Kidney (tissue), 14 donors: ENCODE data around the gene CX3CL1. TPM values are rescaled to one million over a fixed set of nuclear protein-coding genes. Genes with fewer than 3 reads are reported as not detected.

ENCODE experiments used
- DNase-seq, 5 donors: peaks; one replicate each; pipeline ENCODE4 v3.0.0-alpha.2; 2013 to 2020
- FAIRE-seq: peaks from 2 replicates; lab custom pipeline; 2012; peaks lifted over from hg19 to GRCh38; lab: Jason Lieb, UNC
- H3K27ac ChIP-seq, 2 donors: one replicate each; pipeline ENCODE4 v1.7.0; 2013; ENCODE audit warnings: low read depth in 2 of 2, low read length in 2 of 2, inconsistent platforms in 1 of 2
- H3K27me3 ChIP-seq: one replicate; pipeline ENCODE4 v1.7.1; 2013; ENCODE audit warnings: low read length, inconsistent platforms; ENCODE audit not compliant: control insufficient read depth, insufficient read depth
- H3K36me3 ChIP-seq, 3 donors: one replicate each; pipeline versions ENCODE4 v1.7.0 to v1.7.1; 2013; ENCODE audit warnings: low read length in 3 of 3, control low read depth in 1 of 3, inconsistent platforms in 1 of 3; ENCODE audit not compliant: insufficient read depth in 3 of 3, control insufficient read depth in 2 of 3
- H3K4me1 ChIP-seq, 3 donors: one replicate each; pipeline versions ENCODE4 v1.7.0 to v1.7.1; 2013; ENCODE audit warnings: low read length in 3 of 3, inconsistent platforms in 1 of 3, low read depth in 1 of 3; ENCODE audit not compliant: control insufficient read depth in 2 of 3, insufficient read depth in 2 of 3
- H3K4me3 ChIP-seq, 3 donors: one replicate each; pipeline versions ENCODE4 v1.7.0 to v1.8.1; 2013; ENCODE audit warnings: low read length in 3 of 3, control low read depth in 1 of 3, inconsistent platforms in 1 of 3
- H3K9ac ChIP-seq, 3 donors: one replicate each; pipeline versions ENCODE4 v1.7.0 to v1.7.1; 2013; ENCODE audit warnings: low read length in 3 of 3, control low read depth in 1 of 3, inconsistent platforms in 1 of 3
- H3K9me3 ChIP-seq, 3 donors: one replicate each; pipeline versions ENCODE4 v1.7.0 to v1.7.1; 2013; ENCODE audit warnings: low read length in 3 of 3, control low read depth in 1 of 3, inconsistent platforms in 1 of 3; ENCODE audit not compliant: control insufficient read depth in 2 of 3, insufficient read depth in 1 of 3
- intact Hi-C: fragments of 100-400 bp; cut with DNase I; formaldehyde crosslinking; loops from one replicate; pipeline ENCODE4 v1.11.1; 2022
- polyA plus RNA-seq: library from polyadenylated mRNA; stranded (reverse); fragments of 350-450 nt; fragmentation: Illumina TruSeq; extraction: RNeasy Lipid Tissue Mini Kit (QIAGEN cat#74804); gene quantifications from one replicate; pipeline ENCODE4 v1.2.3, GENCODE V29; 2014; ENCODE audit warnings: low read depth, low replicate concordance; ENCODE audit not compliant: insufficient read depth
- total RNA-seq: library from RNA; stranded (reverse); fragmentation: NEBNext Ultra II Directional; extraction: Animal tissue kit (Norgen Biotek cat#: 25700); gene quantifications from one replicate; pipeline ENCODE4 v1.2.1, GENCODE V29; 2021
- TF ChIP-seq, protein P1 (sequence below): IDR thresholded peaks from 3 replicates; pipeline ENCODE4 v1.5.1; 2012; ENCODE audit warnings: mild to moderate bottlenecking, moderate library complexity, borderline replicate concordance; ENCODE audit not compliant: insufficient read depth; ENCODE audit errors: extremely low read depth
- donor health status: control.
- donor health status: control.
- donor health status: control.
- donor health status: control.
- donor health status: control.
- donor health status: DM: yes; HTN: yes; CAD: no.
- donor health status: Normal renal cell carcinoma (clear cell type).

The CX3CL1 gene
- total and polyA plus RNA-seq, 2 donors from 2014 or later = 39.1 to 46.4 TPM

DNA sequence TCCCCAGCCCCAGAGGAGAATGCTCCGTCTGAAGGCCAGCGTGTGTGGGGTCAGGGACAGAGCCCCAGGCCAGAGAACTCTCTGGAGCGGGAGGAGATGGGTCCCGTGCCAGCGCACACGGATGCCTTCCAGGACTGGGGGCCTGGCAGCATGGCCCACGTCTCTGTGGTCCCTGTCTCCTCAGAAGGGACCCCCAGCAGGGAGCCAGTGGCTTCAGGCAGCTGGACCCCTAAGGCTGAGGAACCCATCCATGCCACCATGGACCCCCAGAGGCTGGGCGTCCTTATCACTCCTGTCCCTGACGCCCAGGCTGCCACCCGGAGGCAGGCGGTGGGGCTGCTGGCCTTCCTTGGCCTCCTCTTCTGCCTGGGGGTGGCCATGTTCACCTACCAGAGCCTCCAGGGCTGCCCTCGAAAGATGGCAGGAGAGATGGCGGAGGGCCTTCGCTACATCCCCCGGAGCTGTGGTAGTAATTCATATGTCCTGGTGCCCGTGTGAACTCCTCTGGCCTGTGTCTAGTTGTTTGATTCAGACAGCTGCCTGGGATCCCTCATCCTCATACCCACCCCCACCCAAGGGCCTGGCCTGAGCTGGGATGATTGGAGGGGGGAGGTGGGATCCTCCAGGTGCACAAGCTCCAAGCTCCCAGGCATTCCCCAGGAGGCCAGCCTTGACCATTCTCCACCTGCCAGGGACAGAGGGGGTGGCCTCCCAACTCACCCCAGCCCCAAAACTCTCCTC lies 10.4 kb downstream of the CX3CL1 start:
- H3K27ac ChIP-seq = no peak overlapping the region
- H3K9me3 ChIP-seq = no peaks in the 10 kb centered on the region
- peaks cover 0 to 7% (median 2%) of the 10 kb centered on the region in 3 donors for H3K36me3 ChIP-seq
- H3K4me1 ChIP-seq = peaks cover 0 to 20% (median 0%) of the 10 kb centered on the region in 3 donors
- no peak for DNase-seq
- H3K27me3 ChIP-seq = no peaks in the 10 kb centered on the region
- H3K9ac ChIP-seq = no peak overlapping the region
- FAIRE-seq = no peak
- intact Hi-C loops = no loop called here
- H3K4me3 ChIP-seq = no peak overlapping the region
- TF ChIP-seq, protein P1, sequence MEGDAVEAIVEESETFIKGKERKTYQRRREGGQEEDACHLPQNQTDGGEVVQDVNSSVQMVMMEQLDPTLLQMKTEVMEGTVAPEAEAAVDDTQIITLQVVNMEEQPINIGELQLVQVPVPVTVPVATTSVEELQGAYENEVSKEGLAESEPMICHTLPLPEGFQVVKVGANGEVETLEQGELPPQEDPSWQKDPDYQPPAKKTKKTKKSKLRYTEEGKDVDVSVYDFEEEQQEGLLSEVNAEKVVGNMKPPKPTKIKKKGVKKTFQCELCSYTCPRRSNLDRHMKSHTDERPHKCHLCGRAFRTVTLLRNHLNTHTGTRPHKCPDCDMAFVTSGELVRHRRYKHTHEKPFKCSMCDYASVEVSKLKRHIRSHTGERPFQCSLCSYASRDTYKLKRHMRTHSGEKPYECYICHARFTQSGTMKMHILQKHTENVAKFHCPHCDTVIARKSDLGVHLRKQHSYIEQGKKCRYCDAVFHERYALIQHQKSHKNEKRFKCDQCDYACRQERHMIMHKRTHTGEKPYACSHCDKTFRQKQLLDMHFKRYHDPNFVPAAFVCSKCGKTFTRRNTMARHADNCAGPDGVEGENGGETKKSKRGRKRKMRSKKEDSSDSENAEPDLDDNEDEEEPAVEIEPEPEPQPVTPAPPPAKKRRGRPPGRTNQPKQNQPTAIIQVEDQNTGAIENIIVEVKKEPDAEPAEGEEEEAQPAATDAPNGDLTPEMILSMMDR = no peak

DNA sequence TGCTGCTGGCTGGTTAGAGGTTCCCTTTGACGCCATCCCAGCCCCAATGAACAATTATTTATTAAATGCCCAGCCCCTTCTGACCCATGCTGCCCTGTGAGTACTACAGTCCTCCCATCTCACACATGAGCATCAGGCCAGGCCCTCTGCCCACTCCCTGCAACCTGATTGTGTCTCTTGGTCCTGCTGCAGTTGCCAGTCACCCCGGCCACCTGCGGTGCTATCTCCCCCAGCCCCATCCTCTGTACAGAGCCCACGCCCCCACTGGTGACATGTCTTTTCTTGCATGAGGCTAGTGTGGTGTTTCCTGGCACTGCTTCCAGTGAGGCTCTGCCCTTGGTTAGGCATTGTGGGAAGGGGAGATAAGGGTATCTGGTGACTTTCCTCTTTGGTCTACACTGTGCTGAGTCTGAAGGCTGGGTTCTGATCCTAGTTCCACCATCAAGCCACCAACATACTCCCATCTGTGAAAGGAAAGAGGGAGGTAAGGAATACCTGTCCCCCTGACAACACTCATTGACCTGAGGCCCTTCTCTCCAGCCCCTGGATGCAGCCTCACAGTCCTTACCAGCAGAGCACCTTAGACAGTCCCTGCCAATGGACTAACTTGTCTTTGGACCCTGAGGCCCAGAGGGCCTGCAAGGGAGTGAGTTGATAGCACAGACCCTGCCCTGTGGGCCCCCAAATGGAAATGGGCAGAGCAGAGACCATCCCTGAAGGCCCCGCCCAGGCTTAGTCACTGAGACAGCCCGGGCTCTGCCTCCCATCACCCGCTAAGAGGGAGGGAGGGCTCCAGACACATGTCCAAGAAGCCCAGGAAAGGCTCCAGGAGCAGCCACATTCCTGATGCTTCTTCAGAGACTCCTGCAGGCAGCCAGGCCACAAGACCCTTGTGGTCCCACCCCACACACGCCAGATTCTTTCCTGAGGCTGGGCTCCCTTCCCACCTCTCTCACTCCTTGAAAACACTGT lies 11.3 kb downstream of the CX3CL1 start:
- Histone ChIP-seq H3K27me3 (no peaks in the 10 kb centered on the region), H3K4me1 (peaks cover 0 to 23% (median 1%) of the 10 kb centered on the region in 3 donors), H3K27ac (no peak overlapping the region), H3K9me3 (no peaks in the 10 kb centered on the region), H3K9ac (no peak overlapping the region), H3K36me3 (peaks cover under 1 to 7% (median 2%) of the 10 kb centered on the region in 3 donors), H3K4me3 (no peak overlapping the region)
- DNase-seq (no peak), FAIRE-seq (no peak)
- TF ChIP-seq, protein P1 = no peak
- intact Hi-C loops = no loop called here

DNA sequence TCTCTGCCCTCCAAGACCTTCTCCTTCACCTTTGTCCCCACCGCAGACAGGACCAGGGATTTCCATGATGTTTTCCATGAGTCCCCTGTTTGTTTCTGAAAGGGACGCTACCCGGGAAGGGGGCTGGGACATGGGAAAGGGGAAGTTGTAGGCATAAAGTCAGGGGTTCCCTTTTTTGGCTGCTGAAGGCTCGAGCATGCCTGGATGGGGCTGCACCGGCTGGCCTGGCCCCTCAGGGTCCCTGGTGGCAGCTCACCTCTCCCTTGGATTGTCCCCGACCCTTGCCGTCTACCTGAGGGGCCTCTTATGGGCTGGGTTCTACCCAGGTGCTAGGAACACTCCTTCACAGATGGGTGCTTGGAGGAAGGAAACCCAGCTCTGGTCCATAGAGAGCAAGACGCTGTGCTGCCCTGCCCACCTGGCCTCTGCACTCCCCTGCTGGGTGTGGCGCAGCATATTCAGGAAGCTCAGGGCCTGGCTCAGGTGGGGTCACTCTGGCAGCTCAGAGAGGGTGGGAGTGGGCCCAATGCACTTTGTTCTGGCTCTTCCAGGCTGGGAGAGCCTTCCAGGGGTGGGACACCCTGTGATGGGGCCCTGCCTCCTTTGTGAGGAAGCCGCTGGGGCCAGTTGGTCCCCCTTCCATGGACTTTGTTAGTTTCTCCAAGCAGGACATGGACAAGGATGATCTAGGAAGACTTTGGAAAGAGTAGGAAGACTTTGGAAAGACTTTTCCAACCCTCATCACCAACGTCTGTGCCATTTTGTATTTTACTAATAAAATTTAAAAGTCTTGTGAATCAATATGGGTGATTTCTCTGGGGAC lies 12.2 kb downstream of the CX3CL1 start:
- DNase-seq (no peak), FAIRE-seq (no peak)
- TF ChIP-seq, protein P1 = no peak
- Histone ChIP-seq H3K27me3 (no peaks in the 10 kb centered on the region), H3K36me3 (peaks cover 2 to 6% (median 3%) of the 10 kb centered on the region in 3 donors), H3K9ac (no peak overlapping the region), H3K4me1 (peaks cover 0 to 24% (median 2%) of the 10 kb centered on the region in 3 donors), H3K4me3 (no peak overlapping the region), H3K27ac (no peak overlapping the region), H3K9me3 (peaks cover 0 to 5% (median 0%) of the 10 kb centered on the region in 3 donors)
- intact Hi-C loops = no loop called here
